HCT116 (cell line): ENCODE results near the gene MYCBP2. TPM values are rescaled to one million over a fixed set of nuclear protein-coding genes. Genes with fewer than 3 reads are reported as not detected.

Experiments
- ATAC-seq: fragments of 200-7000 bp; cut with Tn5 transposase; 2 replicates; pipeline ENCODE4 v1.9.1; 2020; ENCODE audit warnings: mild to moderate bottlenecking, moderate library complexity
- BruUV-seq: library from RNA; stranded (reverse); fragments of 400-500 nt; replicated peaks from 2 replicates; lab custom pipeline; 2021; lab: Mats Ljungman, UMichigan
- CTCF ChIA-PET: fragments of 300-600 bp; sonication (Branson Sonifier 250); formaldehyde crosslinking; loops from one replicate; lab custom pipeline; 2021; ENCODE audit warnings: antibody characterized with exemption; lab: Charles Lee
- POLR2A ChIA-PET: fragments of 300-600, 350-600 bp; sonication (Branson Sonifier 250); formaldehyde crosslinking; loops from one replicate; lab custom pipeline; 2021; ENCODE audit warnings: antibody characterized with exemption; lab: Charles Lee
- RAD21 ChIA-PET, 2 experiments: fragments of 300-600 bp; sonication (Branson Sonifier 250); formaldehyde crosslinking; loops; one replicate each; lab custom pipeline; 2023; ENCODE audit warnings: low total read pairs in 2 of 2; ENCODE audit not compliant: uncharacterized antibody in 2 of 2, unreplicated experiment in 2 of 2, low non-redundant PET in 1 of 2; lab: Charles Lee
- DNase-seq: peaks from one replicate; pipeline ENCODE4 v3.0.0-alpha.2; 2010; ENCODE audit warnings: low read depth, low spot score
- H2AFZ ChIP-seq: fragments of 200-600 bp; shearing (Covaris generic), sonication (generic); 2 replicates; pipeline ENCODE4 v1.6.1; 2017; ENCODE audit warnings: low read depth, mixed run types, mixed read lengths, antibody characterized with exemption, low read length; ENCODE audit not compliant: poor library complexity, severe bottlenecking
- H3K27ac ChIP-seq: 2 replicates; pipeline ENCODE4 v1.5.1; 2012; ENCODE audit warnings: low read depth, low read length
- H3K27me3 ChIP-seq: fragments of 200-600 bp; sonication (generic); 2 replicates; pipeline ENCODE4 v1.6.1; 2016; ENCODE audit warnings: mixed run types, low read length, mixed read lengths; ENCODE audit not compliant: insufficient read depth
- H3K36me3 ChIP-seq, 2 experiments: fragments of 200-500 bp in 1 of 2; fragments of 200-600 bp in 1 of 2; sonication (Bioruptor generic) in 1 of 2; sonication (generic) in 1 of 2; 2 replicates each; pipeline versions ENCODE4 v1.5.1 to v1.6.1; 2014 to 2016; ENCODE audit warnings: low read length in 2 of 2, inconsistent platforms in 1 of 2, mixed read lengths in 1 of 2, mixed run types in 1 of 2; ENCODE audit not compliant: insufficient read depth in 2 of 2, control insufficient read depth in 1 of 2
- H3K4me1 ChIP-seq, 2 experiments: fragments of 200-600 bp in 1 of 2; sonication (generic) in 1 of 2; 2 replicates each; pipeline versions ENCODE4 v1.5.1 to v1.6.1; 2012 to 2017; ENCODE audit warnings: low read length in 2 of 2, inconsistent platforms in 1 of 2, mild to moderate bottlenecking in 1 of 2, mixed read lengths in 1 of 2, mixed run types in 1 of 2, moderate library complexity in 1 of 2; ENCODE audit not compliant: insufficient read depth in 2 of 2, control insufficient read depth in 1 of 2
- H3K4me2 ChIP-seq: fragments of 200-600 bp; sonication (generic); 2 replicates; pipeline ENCODE4 v1.6.1; 2017; ENCODE audit warnings: mixed run types, low read length, mixed read lengths
- H3K4me3 ChIP-seq, 2 experiments: fragments of 200-600 bp in 1 of 2; sonication (generic) in 1 of 2; replicated peaks in 1 of 2; 2 replicates each; pipeline ENCODE4 v1.5.1; 2011 to 2016; ENCODE audit warnings: low read length in 2 of 2, control low read depth in 1 of 2, low read depth in 1 of 2, mild to moderate bottlenecking in 1 of 2, mixed read lengths in 1 of 2, mixed run types in 1 of 2
- H3K79me2 ChIP-seq: fragments of 200-600 bp; sonication (generic); 2 replicates; pipeline ENCODE4 v1.6.1; 2017; ENCODE audit warnings: mild to moderate bottlenecking, mixed run types, low read length, moderate library complexity, mixed read lengths; ENCODE audit not compliant: insufficient read depth
- H3K9ac ChIP-seq: fragments of 200-600 bp; sonication (generic); 2 replicates; pipeline ENCODE4 v1.6.1; 2016; ENCODE audit warnings: low read length, mixed read lengths
- H3K9me2 ChIP-seq: fragments of 200-600 bp; sonication (generic), shearing (Covaris generic); 2 replicates; pipeline ENCODE4 v1.6.1; 2017; ENCODE audit warnings: mixed run types, mild to moderate bottlenecking, moderate library complexity; ENCODE audit not compliant: insufficient read depth
- H3K9me3 ChIP-seq, 2 experiments: fragments of 200-500 bp in 1 of 2; fragments of 200-600 bp in 1 of 2; sonication (Bioruptor generic) in 1 of 2; sonication (generic) in 1 of 2; 2 replicates each; pipeline ENCODE4 v1.6.1; 2014 to 2017; ENCODE audit warnings: low read length in 2 of 2, mixed read lengths in 2 of 2, inconsistent platforms in 1 of 2, low read depth in 1 of 2, mild to moderate bottlenecking in 1 of 2, mixed run types in 1 of 2, moderate library complexity in 1 of 2; ENCODE audit not compliant: control insufficient read depth in 1 of 2, insufficient read depth in 1 of 2
- H4K20me1 ChIP-seq: fragments of 200-600 bp; sonication (generic), shearing (Covaris generic); 2 replicates; pipeline ENCODE4 v1.6.1; 2017; ENCODE audit warnings: mixed run types, mild to moderate bottlenecking, moderate library complexity; ENCODE audit not compliant: insufficient read depth
- CBX3 ChIP-seq: IDR thresholded peaks from 2 replicates; pipeline ENCODE4 v1.6.1; 2012; ENCODE audit warnings: low read depth
- EGR1 ChIP-seq: IDR thresholded peaks from 2 replicates; pipeline ENCODE4 v1.6.1; 2012; ENCODE audit warnings: low read depth
- JUND ChIP-seq: IDR thresholded peaks from 2 replicates; pipeline ENCODE4 v1.6.1; 2012
- POLR2AphosphoS5 ChIP-seq: IDR thresholded peaks from 2 replicates; pipeline ENCODE4 v1.6.1; 2011; ENCODE audit warnings: mild to moderate bottlenecking, low read depth, low read length, moderate library complexity
- ZBTB33 ChIP-seq: IDR thresholded peaks from 2 replicates; pipeline ENCODE4 v1.6.1; 2011; ENCODE audit warnings: mild to moderate bottlenecking, low read length, moderate library complexity; ENCODE audit not compliant: insufficient replicate concordance; ENCODE audit errors: extremely low read depth
- intact Hi-C: fragments of 100-400 bp; cut with micrococcal nuclease; formaldehyde crosslinking; loops from 2 replicates; pipeline ENCODE4 v1.10.0; 2022
- total RNA-seq: library from RNA; stranded (reverse); gene quantifications from one replicate; pipeline ENCODE4 v1.2.1, GENCODE V29; 2021; ENCODE audit not compliant: unreplicated experiment
- TF ChIP-seq, protein P1 (sequence below), 3 experiments: fragments of 200-600 bp in 1 of 3; sonication (generic) in 1 of 3; IDR thresholded peaks in 2 of 3; conservative IDR thresholded peaks in 1 of 3; 2 replicates each; pipeline ENCODE4 v1.5.1; 2012 to 2017; ENCODE audit warnings: low read depth in 2 of 3, low read length in 2 of 3, antibody characterized with exemption in 1 of 3, borderline replicate concordance in 1 of 3, control low read depth in 1 of 3, mild to moderate bottlenecking in 1 of 3, mixed read lengths in 1 of 3, mixed run types in 1 of 3, moderate library complexity in 1 of 3; ENCODE audit not compliant: insufficient read depth in 1 of 3

MYCBP2 gene
- total RNA-seq, 1 experiment from 2014 or later: 48.5 TPM

DNA sequence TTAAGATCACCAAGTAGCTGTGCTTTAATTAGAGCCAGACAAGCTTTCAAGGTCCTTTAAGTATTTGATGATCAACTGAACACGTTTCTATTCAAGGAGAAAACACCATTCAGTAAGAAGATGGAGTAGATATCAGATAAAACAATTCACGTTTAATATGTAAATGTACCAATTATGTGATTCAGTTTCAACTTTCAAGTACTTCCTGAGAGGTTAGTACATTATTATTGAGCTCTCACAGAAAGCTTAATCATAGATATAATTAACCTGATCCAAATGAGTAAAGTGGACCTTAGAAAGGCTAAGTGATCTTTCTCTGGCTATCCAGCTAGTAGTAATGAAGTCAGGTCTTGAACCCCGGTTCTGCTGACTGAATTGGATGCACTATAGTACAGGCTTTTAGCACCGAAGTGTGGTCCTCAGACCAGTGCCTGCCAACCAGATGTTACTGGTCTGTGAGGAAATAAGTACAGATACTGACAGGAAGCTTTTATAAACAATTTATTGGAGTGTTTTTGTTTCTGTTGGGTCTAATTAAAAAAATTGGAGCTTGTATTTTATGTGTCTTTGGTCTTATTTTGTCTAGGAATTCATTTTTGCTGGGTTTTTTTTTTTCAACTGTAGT, 324.8 kb downstream of the MYCBP2 start:
- ChIA-PET RAD21 (no interaction called here), POLR2A (no interaction called here), CTCF (interaction anchor here (0.6 to 1.6 kb wide), 3 partner anchors 31 to 591 kb away, joined by 3 read pairs; no protein-coding TSS in a partner anchor)
- H2AFZ ChIP-seq: no peak overlapping the region
- H3K27me3 ChIP-seq: no peaks in the 10 kb centered on the region
- H3K36me3 ChIP-seq: peaks cover 16 to 17% of the 10 kb centered on the region in 2 experiments; a peak in 3 of 4 replicates
- H4K20me1 ChIP-seq: no peaks in the 10 kb centered on the region
- BruUV-seq: no TSS peak
- no peak for ATAC-seq
- H3K9me3 ChIP-seq: no peaks in the 10 kb centered on the region
- H3K79me2 ChIP-seq: peaks cover 23% of the 10 kb centered on the region
- no peaks in the 10 kb centered on the region for H3K4me1 ChIP-seq
- no peak overlapping the region for H3K4me3 ChIP-seq
- no peaks in the 10 kb centered on the region for H3K9me2 ChIP-seq
- no peak overlapping the region for H3K4me2 ChIP-seq
- no peak for DNase-seq
- TF ChIP-seq POLR2AphosphoS5 (no peak), EGR1 (no peak), ZBTB33 (no peak), JUND (no peak), CBX3 (no peak)
- TF ChIP-seq, protein P1, sequence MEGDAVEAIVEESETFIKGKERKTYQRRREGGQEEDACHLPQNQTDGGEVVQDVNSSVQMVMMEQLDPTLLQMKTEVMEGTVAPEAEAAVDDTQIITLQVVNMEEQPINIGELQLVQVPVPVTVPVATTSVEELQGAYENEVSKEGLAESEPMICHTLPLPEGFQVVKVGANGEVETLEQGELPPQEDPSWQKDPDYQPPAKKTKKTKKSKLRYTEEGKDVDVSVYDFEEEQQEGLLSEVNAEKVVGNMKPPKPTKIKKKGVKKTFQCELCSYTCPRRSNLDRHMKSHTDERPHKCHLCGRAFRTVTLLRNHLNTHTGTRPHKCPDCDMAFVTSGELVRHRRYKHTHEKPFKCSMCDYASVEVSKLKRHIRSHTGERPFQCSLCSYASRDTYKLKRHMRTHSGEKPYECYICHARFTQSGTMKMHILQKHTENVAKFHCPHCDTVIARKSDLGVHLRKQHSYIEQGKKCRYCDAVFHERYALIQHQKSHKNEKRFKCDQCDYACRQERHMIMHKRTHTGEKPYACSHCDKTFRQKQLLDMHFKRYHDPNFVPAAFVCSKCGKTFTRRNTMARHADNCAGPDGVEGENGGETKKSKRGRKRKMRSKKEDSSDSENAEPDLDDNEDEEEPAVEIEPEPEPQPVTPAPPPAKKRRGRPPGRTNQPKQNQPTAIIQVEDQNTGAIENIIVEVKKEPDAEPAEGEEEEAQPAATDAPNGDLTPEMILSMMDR (IDR thresholded peaks at IDR 0.05 in 2 of 3, conservative IDR thresholded peaks at IDR 0.05 in 1 of 3; ENCODE audit: borderline replicate concordance in 1 of 3, insufficient read depth in 1 of 3, low read depth in 2 of 3, low read length in 2 of 3): no peak
- no peak overlapping the region for H3K9ac ChIP-seq
- H3K27ac ChIP-seq: no peak overlapping the region
- intact Hi-C loops: loop anchor here (10.0 kb wide), 1 partner anchor 1327 kb away; no protein-coding TSS in a partner anchor
